K562 (cell line): ENCODE results near the gene MPV17L. TPM values are rescaled to one million over a fixed set of nuclear protein-coding genes. Genes with fewer than 3 reads are reported as not detected.

ENCODE experiments used
- ATAC-seq: fragments of 200-7000 bp; cut with Tn5 transposase; 3 replicates; pipeline ENCODE4 v1.9.1; 2020; ENCODE audit warnings: moderate library complexity
- BruUV-seq: library from RNA; stranded (reverse); fragments of 400-500 nt; replicated peaks from 2 replicates; lab custom pipeline; 2021; lab: Mats Ljungman, UMichigan
- CTCF ChIA-PET: fragments of 300-600 bp; formaldehyde crosslinking; extraction: SDS; loops from one replicate; lab custom pipeline; 2021; ENCODE audit warnings: low intra/inter-chr PET ratio; lab: Yijun Ruan, JAX
- POLR2A ChIA-PET: fragments of 300-600, 350-650 bp; sonication (Branson Sonifier 250); formaldehyde crosslinking; extraction: SDS; loops from one replicate; lab custom pipeline; 2021; ENCODE audit warnings: antibody characterized with exemption, inconsistent platforms; lab: Yijun Ruan, JAX
- DNase-seq, 4 experiments: peaks; one replicate each; pipeline versions ENCODE4 v3.0.0 to v3.0.0-alpha.2; 2011 to 2018; ENCODE audit warnings: low spot score in 3 of 4, mixed read lengths in 3 of 4; ENCODE audit errors: extremely low read depth in 1 of 4
- FAIRE-seq: peaks from 2 replicates; lab custom pipeline; 2011; peaks lifted over from hg19 to GRCh38; lab: Jason Lieb, UNC
- H2AFZ ChIP-seq: 2 replicates; pipeline ENCODE4 v1.6.0; 2011; ENCODE audit warnings: low read depth, low read length, control low read depth, inconsistent platforms
- H3K27ac ChIP-seq: fragments of 200-600 bp; 3 replicates; pipeline ENCODE4 v1.8.0; 2011; ENCODE audit warnings: low read depth, mild to moderate bottlenecking, control low read depth, inconsistent platforms, low read length, moderate library complexity, mixed read lengths; ENCODE audit errors: extremely low read depth
- H3K27me3 ChIP-seq, 2 experiments: fragments of 300-600 bp in 1 of 2; 2 replicates in 1 of 2; 3 replicates in 1 of 2; pipeline versions ENCODE4 v1.6.0 to v1.8.0; 2011; ENCODE audit warnings: inconsistent platforms in 2 of 2, low read length in 2 of 2, mild to moderate bottlenecking in 1 of 2, mixed read lengths in 1 of 2, moderate library complexity in 1 of 2; ENCODE audit not compliant: control insufficient read depth in 2 of 2, insufficient read depth in 2 of 2
- H3K36me3 ChIP-seq: fragments of 300-600 bp; 3 replicates; pipeline ENCODE4 v1.8.0; 2011; ENCODE audit warnings: mild to moderate bottlenecking, low read length, inconsistent platforms; ENCODE audit not compliant: control insufficient read depth, insufficient read depth
- H3K4me1 ChIP-seq, 2 experiments: fragments of 200-600 bp in 1 of 2; replicated peaks in 1 of 2; 2 replicates in 1 of 2; 3 replicates in 1 of 2; pipeline versions ENCODE4 v1.5.1 to v1.8.0; 2011; ENCODE audit warnings: inconsistent platforms in 2 of 2, low read length in 2 of 2, mild to moderate bottlenecking in 1 of 2, mixed read lengths in 1 of 2, moderate library complexity in 1 of 2; ENCODE audit not compliant: control insufficient read depth in 2 of 2, insufficient read depth in 2 of 2
- H3K4me2 ChIP-seq: 2 replicates; pipeline ENCODE4 v1.6.1; 2011; ENCODE audit warnings: low read length, control low read depth, inconsistent platforms, mixed read lengths; ENCODE audit not compliant: insufficient read depth
- H3K4me3 ChIP-seq: fragments of 200-600 bp; sonication (generic), shearing (Covaris generic); 2 replicates; pipeline ENCODE4 v1.5.1; 2016; ENCODE audit warnings: control low read depth, inconsistent platforms
- H3K79me2 ChIP-seq: fragments of 200-600 bp; 3 replicates; pipeline ENCODE4 v1.8.0; 2011; ENCODE audit warnings: low read length, inconsistent platforms; ENCODE audit not compliant: control insufficient read depth, insufficient read depth
- H3K9ac ChIP-seq, 2 experiments: 2 replicates each; pipeline versions ENCODE4 v1.6.0 to v1.6.1; 2011; ENCODE audit warnings: low read depth in 2 of 2, low read length in 2 of 2, control low read depth in 1 of 2, inconsistent platforms in 1 of 2, mild to moderate bottlenecking in 1 of 2, mixed read lengths in 1 of 2; ENCODE audit not compliant: insufficient read depth in 1 of 2
- H3K9me1 ChIP-seq: one replicate; pipeline ENCODE4 v1.6.0; 2011; ENCODE audit warnings: inconsistent platforms, mild to moderate bottlenecking, low read length, moderate library complexity; ENCODE audit not compliant: control insufficient read depth, insufficient read depth
- H3K9me3 ChIP-seq: replicated peaks from 2 replicates; pipeline ENCODE4 v1.5.1; 2011; ENCODE audit warnings: low read depth, low read length, inconsistent platforms; ENCODE audit not compliant: control insufficient read depth, insufficient read depth
- H4K20me1 ChIP-seq: replicated peaks from 2 replicates; pipeline ENCODE4 v1.6.1; 2011; ENCODE audit warnings: low read length, inconsistent platforms, mixed read lengths; ENCODE audit not compliant: control insufficient read depth, insufficient read depth
- LCOR ChIP-seq: sonication (generic); formaldehyde crosslinking; IDR thresholded peaks from 2 replicates; pipeline ENCODE4 v1.8.0; 2022; ENCODE audit warnings: mild to moderate bottlenecking, missing genetic modification reagents
- ZNF707 ChIP-seq: fragments of 250-450 bp; sonication (Bioruptor Pico); conservative IDR thresholded peaks from 2 replicates; pipeline ENCODE4 v1.8.0; 2022; ENCODE audit warnings: inconsistent platforms, mild to moderate bottlenecking, moderate library complexity
- WGBS: fragments of 100-300 bp; shearing (Covaris generic); methylation state at CpG from one replicate; pipeline ENCODE4 v1.1.6; 2016; ENCODE audit warnings: low coverage, mixed read lengths; ENCODE audit not compliant: insufficient coverage; ENCODE audit errors: missing lambda C conversion rate; 5-methylcytosine and 5-hydroxymethylcytosine counted together
- in situ Hi-C: fragments of 300-500 bp; cut with MboI; formaldehyde crosslinking; loops from 4 replicates; pipeline ENCODE4 v1.15.0; 2018; ENCODE audit warnings: inconsistent platforms, mixed read lengths
- intact Hi-C: fragments of 100-400 bp; cut with micrococcal nuclease; formaldehyde crosslinking; loops from 2 replicates; pipeline ENCODE4 v1.14.2; 2022
- polyA plus RNA-seq, 8 experiments: library from polyadenylated mRNA; depleted of rRNA in 4 of 8; stranded (reverse) in 5 of 8; unstranded in 3 of 8; fragments of >200 nt; fragmentation: Nextera tagmentation in 2 of 8; fragmentation: Illumina TruSeq in 1 of 8; extraction: Ambion mirVana in 2 of 8; extraction: Trizol in 1 of 8; gene quantifications; 2 replicates each; pipeline versions ENCODE4 v1.2.1 to v1.2.3, GENCODE V29; 2011 to 2014; ENCODE audit warnings: inconsistent platforms in 1 of 8, missing spikeins in 1 of 8
- total RNA-seq, 7 experiments: library from RNA; depleted of rRNA in 6 of 7; stranded (reverse); fragments of >200 nt in 6 of 7; fragmentation: Illumina TruSeq in 2 of 7; extraction: Trizol in 2 of 7; gene quantifications; 2 replicates each; pipeline versions ENCODE4 v1.2.1 to v1.2.3, GENCODE V29; 2011 to 2021; ENCODE audit warnings: low replicate concordance in 1 of 7

MPV17L gene
- total and polyA plus RNA-seq, 9 of the 15 experiments (the other 6 are each of a cell fraction or from before 2014, with no cell fraction given) = not detected

- no peak for FAIRE-seq
- no peaks in the 10 kb centered on the region for H4K20me1 ChIP-seq
- H3K79me2 ChIP-seq = no peaks in the 10 kb centered on the region
- no peak overlapping the region for H2AFZ ChIP-seq
- DNase-seq = no peak
- ChIA-PET POLR2A (no interaction called here), CTCF (no interaction called here)
- TF ChIP-seq LCOR (no peak), ZNF707 (no peak)
- no peak overlapping the region for H3K4me3 ChIP-seq
- intact Hi-C loops (no loop called here), in situ Hi-C loops (no loop called here)
- H3K36me3 ChIP-seq = no peaks in the 10 kb centered on the region
- no peaks in the 10 kb centered on the region for H3K9me1 ChIP-seq
- no peak overlapping the region for H3K4me2 ChIP-seq
- ATAC-seq = no peak
- no peak overlapping the region for H3K9ac ChIP-seq
- H3K9me3 ChIP-seq = no peaks in the 10 kb centered on the region
- 11% methylated on average over 6 of the region's 6 CpGs for WGBS
- no peaks in the 10 kb centered on the region; a peak in 1 of 5 replicates for H3K4me1 ChIP-seq
- no peak overlapping the region for H3K27ac ChIP-seq
- BruUV-seq = no TSS peak
- H3K27me3 ChIP-seq = peaks cover 2 to 3% of the 10 kb centered on the region in 2 experiments; a peak in 4 of 5 replicates
These were observed 65.8 kb downstream of the MPV17L start for GRCh38 chr16:15461376-15461775.

Other genes with a start within 250 kb of the MPV17L start
- 2.2 and 2.4 TPM in 2 replicates for gene NPIPA5, start 17.5 kb upstream of the MPV17L start, total RNA-seq (2014; rRNA removed)
- 4.7 and 6.2 TPM in 2 replicates for gene NPIPA5, start 17.5 kb upstream of the MPV17L start, total RNA-seq (2014; rRNA removed; fragmentation: Illumina TruSeq; extraction: Trizol)
- 6.6 and 7.7 TPM in 2 replicates for gene NPIPA5, start 17.5 kb upstream of the MPV17L start, total RNA-seq (2015; rRNA removed; fragmentation: Illumina TruSeq; extraction: Trizol)
- gene NPIPA5, start 17.5 kb upstream of the MPV17L start, total RNA-seq (2021) = 4.4 and 5.2 TPM in 2 replicates
- gene NPIPA5, start 17.5 kb upstream of the MPV17L start, polyA plus RNA-seq (2011; rRNA removed) = 8.6 and 10.1 TPM in 2 replicates
- gene NPIPA5, start 17.5 kb upstream of the MPV17L start, polyA plus RNA-seq (2014; fragmentation: Illumina TruSeq; extraction: Trizol) = 10.7 and 17.0 TPM in 2 replicates
- gene NPIPA5, start 17.5 kb upstream of the MPV17L start, polyA plus RNA-seq (2014; fragmentation: Nextera tagmentation; extraction: Ambion mirVana) = 1 to 10 TPM; 3.5 to 4.1 TPM
- 5.5 and 5.6 TPM in 2 replicates for gene NPIPA5, start 17.5 kb upstream of the MPV17L start, polyA plus RNA-seq (2014; rRNA removed)
- 1.1 and 2.9 TPM in 2 replicates for gene BMERB1, start 38.8 kb downstream of the MPV17L start, total RNA-seq (2014; rRNA removed)
- 0.47 and 1.3 TPM in 2 replicates for gene BMERB1, start 38.8 kb downstream of the MPV17L start, total RNA-seq (2014; rRNA removed; fragmentation: Illumina TruSeq; extraction: Trizol)
- 0.75 and 0.94 TPM in 2 replicates for gene BMERB1, start 38.8 kb downstream of the MPV17L start, total RNA-seq (2015; rRNA removed; fragmentation: Illumina TruSeq; extraction: Trizol)
- gene BMERB1, start 38.8 kb downstream of the MPV17L start, total RNA-seq (2021) = 0.98 and 1.5 TPM in 2 replicates
- gene BMERB1, start 38.8 kb downstream of the MPV17L start, polyA plus RNA-seq (2011; rRNA removed) = 0.91 and 1.2 TPM in 2 replicates
- 1.4 and 1.7 TPM in 2 replicates for gene BMERB1, start 38.8 kb downstream of the MPV17L start, polyA plus RNA-seq (2014; fragmentation: Illumina TruSeq; extraction: Trizol)
- gene BMERB1, start 38.8 kb downstream of the MPV17L start, polyA plus RNA-seq (2014; fragmentation: Nextera tagmentation; extraction: Ambion mirVana) = under 1 TPM; 0.29 to 0.31 TPM
- gene BMERB1, start 38.8 kb downstream of the MPV17L start, polyA plus RNA-seq (2014; rRNA removed) = 1.3 and 1.8 TPM in 2 replicates
- 8.8 and 11.7 TPM in 2 replicates for gene MARF1, start 247.4 kb downstream of the MPV17L start, total RNA-seq (2014; rRNA removed)
- gene MARF1, start 247.4 kb downstream of the MPV17L start, total RNA-seq (2014; rRNA removed; fragmentation: Illumina TruSeq; extraction: Trizol) = 8.6 and 12.4 TPM in 2 replicates
- 8.8 and 9.1 TPM in 2 replicates for gene MARF1, start 247.4 kb downstream of the MPV17L start, total RNA-seq (2015; rRNA removed; fragmentation: Illumina TruSeq; extraction: Trizol)
- gene MARF1, start 247.4 kb downstream of the MPV17L start, total RNA-seq (2021) = 29.9 and 33.2 TPM in 2 replicates
- 14.9 and 15.8 TPM in 2 replicates for gene MARF1, start 247.4 kb downstream of the MPV17L start, polyA plus RNA-seq (2011; rRNA removed)
- 20.0 and 20.4 TPM in 2 replicates for gene MARF1, start 247.4 kb downstream of the MPV17L start, polyA plus RNA-seq (2014; fragmentation: Illumina TruSeq; extraction: Trizol)
- gene MARF1, start 247.4 kb downstream of the MPV17L start, polyA plus RNA-seq (2014; fragmentation: Nextera tagmentation; extraction: Ambion mirVana) = 1 to 10 TPM; 4.7 to 5.3 TPM
- 10.5 and 13.5 TPM in 2 replicates for gene MARF1, start 247.4 kb downstream of the MPV17L start, polyA plus RNA-seq (2014; rRNA removed)